Cardiac fibroblast (primary cell): ENCODE results near the gene NBL1.
"Not testable (repeated sequence)": the region's sequence is repeated elsewhere in the genome, so short reads cannot be mapped to it uniquely, and the experiment has no call there.

Experiments
- DNase-seq, 2 donors: peaks; one replicate each; pipeline versions ENCODE4 v3.0.0 to v3.0.0-alpha.2; 2010; ENCODE audit warnings: low read depth in 2 of 2
- H3K4me3 ChIP-seq, 2 donors: replicated peaks in 1 of 2; 1 replicate in 1 of 2; 2 replicates in 1 of 2; pipeline ENCODE4 v1.5.1; 2011; ENCODE audit warnings: low read depth in 2 of 2, low read length in 2 of 2, mild to moderate bottlenecking in 2 of 2, moderate library complexity in 1 of 2
- CTCF ChIP-seq: IDR thresholded peaks from one replicate; pipeline ENCODE4 v1.5.1; 2011; ENCODE audit warnings: low read depth, mild to moderate bottlenecking, low read length, inconsistent platforms

Gene NBL1

GRCh38 chr1:19630720-19631395 lies 13.3 kb upstream of the NBL1 start:
- TF ChIP-seq CTCF: no peak
- no peak for DNase-seq
- H3K4me3 ChIP-seq: no peak overlapping the region

GRCh38 chr1:19632211-19632610 lies 11.9 kb upstream of the NBL1 start:
- no peak for TF ChIP-seq CTCF
- no peak for DNase-seq
- H3K4me3 ChIP-seq: no peak overlapping the region

GRCh38 chr1:19633106-19633505 lies 11.0 kb upstream of the NBL1 start:
- H3K4me3 ChIP-seq: no peak overlapping the region
- no peak for DNase-seq
- no peak for TF ChIP-seq CTCF

DNA sequence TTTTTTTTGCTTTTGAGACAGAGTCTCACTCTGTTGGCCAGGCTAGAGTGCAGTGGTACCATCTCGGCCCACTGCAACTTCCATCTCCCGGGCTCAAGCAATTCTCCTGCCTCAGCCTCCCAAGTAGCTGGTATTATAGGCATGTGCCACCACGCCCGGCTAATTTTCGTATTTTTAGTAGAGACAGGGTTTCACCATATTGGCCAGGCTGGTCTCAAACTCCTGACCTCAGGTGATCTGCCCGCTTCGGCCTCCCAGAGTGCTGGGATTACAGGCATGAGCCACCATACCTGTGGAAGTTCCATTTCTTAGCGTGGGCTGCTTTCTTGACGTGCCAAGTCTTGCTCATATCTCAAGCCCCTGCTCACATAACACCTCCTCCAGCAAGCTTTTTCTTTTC lies 9.0 kb upstream of the NBL1 start:
- H3K4me3 ChIP-seq, DNase-seq: not testable (repeated sequence)

- H3K4me3 ChIP-seq: no peak overlapping the region
- TF ChIP-seq CTCF: no peak
- peak in 1 of 2 donors; percentile 67 for DNase-seq
These were observed 8.5 kb upstream of the NBL1 start for GRCh38 chr1:19635646-19636045.

DNA sequence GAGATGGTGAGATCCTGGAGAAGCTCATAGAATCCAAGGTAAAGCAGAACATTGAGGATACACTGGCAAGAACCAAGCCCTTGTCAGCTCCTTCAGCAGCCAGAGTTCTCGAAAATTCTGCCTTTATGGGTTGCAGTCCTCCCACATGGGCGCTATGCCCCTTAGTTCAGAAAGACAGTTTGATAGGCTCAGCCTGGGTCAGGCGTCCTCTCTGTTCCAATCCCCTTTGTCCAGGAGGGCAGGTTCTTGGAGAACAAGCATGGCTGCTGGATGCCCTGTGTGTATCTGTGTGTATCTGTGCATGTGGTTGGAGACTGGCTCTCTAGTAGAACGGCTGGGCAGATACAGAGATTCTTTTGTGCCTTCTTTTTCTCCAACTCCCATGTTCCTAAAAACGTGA lies 8.0 kb upstream of the NBL1 start:
- no peak overlapping the region for H3K4me3 ChIP-seq
- TF ChIP-seq CTCF: no peak
- DNase-seq: no peak

GRCh38 chr1:19636749-19637148 lies 7.4 kb upstream of the NBL1 start:
- H3K4me3 ChIP-seq, DNase-seq: not testable (repeated sequence)

GRCh38 chr1:19637606-19638005 lies 6.5 kb upstream of the NBL1 start:
- DNase-seq: no peak
- H3K4me3 ChIP-seq: no peak overlapping the region
- no peak for TF ChIP-seq CTCF

GRCh38 chr1:19639228-19639627 lies 4.9 kb upstream of the NBL1 start:
- not testable (repeated sequence) for DNase-seq, H3K4me3 ChIP-seq
